ENCODE data around the gene NDUFB7.

The NDUFB7 gene

GRCh38 chr19:14563989-14564651 is 7.7 kb downstream of the NDUFB7 start:
- peak; percentile 64 for DNase-seq (ENCODE audit: low read depth)
- no peak overlapping the region for H3K4me3 ChIP-seq (ENCODE audit: control insufficient read depth, low read depth, low read length)
- TF ChIP-seq CTCF (conservative IDR thresholded peaks at IDR 0.05; ENCODE audit: control insufficient read depth, insufficient read depth, low read depth, low read length), result no peak

GRCh38 chr19:14563590-14563926 is 8.3 kb downstream of the NDUFB7 start:
- no peak for DNase-seq (ENCODE audit: low read depth)
- no peak for TF ChIP-seq CTCF (conservative IDR thresholded peaks at IDR 0.05; ENCODE audit: control insufficient read depth, insufficient read depth, low read depth, low read length)
- H3K4me3 ChIP-seq (ENCODE audit: control insufficient read depth, low read depth, low read length), result no peak overlapping the region

- H3K4me3 ChIP-seq (ENCODE audit: control insufficient read depth, low read depth, low read length), result no peak overlapping the region
- no peak for DNase-seq (ENCODE audit: low read depth)
- TF ChIP-seq CTCF (conservative IDR thresholded peaks at IDR 0.05; ENCODE audit: control insufficient read depth, insufficient read depth, low read depth, low read length), result no peak
These were observed 8.9 kb downstream of the NDUFB7 start for GRCh38 chr19:14562660-14563589.

GRCh38 chr19:14561847-14562351 is 10.0 kb downstream of the NDUFB7 start:
- H3K4me3 ChIP-seq (ENCODE audit: control insufficient read depth, low read depth, low read length), result no peak overlapping the region
- DNase-seq (ENCODE audit: low read depth), result peak; percentile 34
- no peak for TF ChIP-seq CTCF (conservative IDR thresholded peaks at IDR 0.05; ENCODE audit: control insufficient read depth, insufficient read depth, low read depth, low read length)

GRCh38 chr19:14561249-14561648 is 10.6 kb downstream of the NDUFB7 start:
- no peak for TF ChIP-seq CTCF (conservative IDR thresholded peaks at IDR 0.05; ENCODE audit: control insufficient read depth, insufficient read depth, low read depth, low read length)
- no peak overlapping the region for H3K4me3 ChIP-seq (ENCODE audit: control insufficient read depth, low read depth, low read length)
- no peak for DNase-seq (ENCODE audit: low read depth)

GRCh38 chr19:14560776-14561108 is 11.1 kb downstream of the NDUFB7 start:
- H3K4me3 ChIP-seq (ENCODE audit: control insufficient read depth, low read depth, low read length), result no peak overlapping the region
- no peak for TF ChIP-seq CTCF (conservative IDR thresholded peaks at IDR 0.05; ENCODE audit: control insufficient read depth, insufficient read depth, low read depth, low read length)
- DNase-seq (ENCODE audit: low read depth), result no peak

Measured in fibroblast of mammary gland (primary cell).